NCI-H1436 treated with DMSO at 0.1 percent for 48 hours (cell line): ENCODE data around the gene DIS3L2.
"Not testable (repeated sequence)": the region's sequence is repeated elsewhere in the genome, so short reads cannot be mapped to it uniquely, and the experiment has no call there.

ENCODE experiments used
- DNase-seq: peaks from one replicate; lab custom pipeline; 2025; lab: John Stamatoyannopoulos, UW

The DIS3L2 gene

DNA sequence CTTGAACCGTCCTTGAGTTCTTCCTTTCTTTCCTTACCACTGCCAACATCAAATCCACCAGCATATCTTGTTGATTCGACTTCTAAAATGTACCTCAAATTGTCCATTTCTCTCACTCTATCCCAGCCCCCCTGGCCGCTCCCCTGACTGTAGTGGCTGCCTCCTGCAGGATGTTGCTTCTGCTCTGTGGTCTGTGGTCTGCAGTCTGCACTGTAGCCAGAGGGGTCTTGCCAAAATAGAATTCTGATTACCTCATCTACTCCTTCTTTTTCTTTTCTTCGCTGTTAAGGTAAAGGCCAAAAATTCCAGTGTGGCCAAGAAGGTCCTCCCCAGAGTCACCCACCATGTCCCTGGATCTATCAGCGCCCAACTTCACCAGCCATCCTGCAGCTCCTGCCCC, 337.6 kb downstream of the DIS3L2 start:
- DNase-seq = no peak

DNA sequence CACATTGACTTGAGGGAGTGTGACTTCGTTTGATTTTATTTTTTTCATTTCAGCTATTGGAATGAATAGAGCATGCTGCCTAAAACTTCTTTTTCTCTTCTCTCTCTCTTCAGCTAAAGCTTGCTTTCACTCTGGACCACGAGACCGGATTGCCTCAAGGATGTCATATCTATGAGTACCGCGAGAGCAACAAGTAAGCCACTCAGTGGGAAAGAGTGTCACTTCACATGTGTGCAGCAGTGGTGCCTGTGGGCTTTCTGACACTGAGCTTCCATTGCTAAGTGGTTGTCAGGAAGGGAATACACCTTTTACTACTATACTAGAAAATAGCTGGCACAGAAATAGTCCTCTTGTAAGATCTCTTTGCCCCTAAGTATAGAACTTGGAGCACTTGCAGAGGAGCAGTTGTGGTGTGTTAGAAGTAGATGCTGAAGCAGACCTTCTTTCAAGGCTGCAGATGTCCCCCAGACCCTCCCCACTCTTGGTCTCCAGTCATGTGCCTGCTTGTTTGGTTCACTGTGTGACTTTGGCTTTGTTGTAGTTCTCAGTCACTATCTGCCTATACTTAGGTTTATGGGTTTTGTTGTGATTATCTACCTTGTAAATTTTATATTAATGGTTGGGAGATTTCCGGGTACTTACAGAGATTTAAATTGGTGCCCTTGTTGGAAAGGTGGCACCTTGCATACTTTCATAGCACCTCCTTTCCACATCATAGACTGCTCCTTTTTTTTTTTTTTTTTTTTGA, 338.6 kb downstream of the DIS3L2 start:
- DNase-seq = no peak

DNA sequence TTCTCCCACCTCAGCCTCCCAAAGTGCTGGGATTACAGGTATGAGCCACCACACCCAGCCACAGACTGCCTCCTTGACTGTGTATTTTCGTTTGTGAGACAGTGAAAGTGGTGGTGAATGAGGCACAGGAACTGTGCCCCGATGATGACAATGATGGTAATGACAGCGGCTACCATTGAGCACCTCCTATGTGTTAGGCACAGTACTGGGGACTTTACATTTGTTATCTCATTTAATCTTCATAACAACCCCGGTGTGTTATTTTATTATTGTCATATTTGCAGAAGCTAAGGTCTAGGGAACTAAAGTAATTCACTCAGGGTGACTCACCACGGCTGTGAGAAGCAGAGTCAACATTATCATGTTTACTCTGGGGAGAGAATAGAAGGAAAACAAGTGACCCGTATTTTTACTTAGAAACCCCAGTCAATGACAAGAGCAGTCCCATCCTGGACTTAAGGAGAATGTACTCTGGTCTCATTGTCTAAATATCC, 339.4 kb downstream of the DIS3L2 start:
- no peak for DNase-seq

DNA sequence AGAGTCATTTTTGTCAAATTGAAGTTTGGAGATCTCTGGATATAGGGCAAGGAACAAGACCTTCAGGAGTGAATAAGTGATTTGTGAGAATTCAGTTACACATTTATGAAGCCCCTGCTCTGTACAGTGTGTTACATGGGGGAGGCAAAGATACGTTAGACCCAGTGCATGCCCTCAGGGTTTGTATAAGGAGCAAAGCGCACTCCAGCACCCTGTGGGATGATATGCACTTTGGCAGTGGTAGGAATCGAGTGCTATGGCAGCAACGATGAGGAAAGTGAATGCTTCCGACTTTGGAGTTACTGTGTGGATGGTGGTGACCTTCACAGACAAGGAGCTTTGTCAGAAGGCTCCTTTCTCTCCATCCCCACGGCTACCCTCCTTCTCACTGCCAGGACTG, 342.7 kb downstream of the DIS3L2 start:
- no peak for DNase-seq

GRCh38 chr2:232306741-232307305, 345.3 kb downstream of the DIS3L2 start:
- DNase-seq = no peak

- no peak for DNase-seq
These were observed 346.3 kb downstream of the DIS3L2 start for GRCh38 chr2:232307854-232308253.

- no peak for DNase-seq
These were observed 347.5 kb downstream of the DIS3L2 start for GRCh38 chr2:232308986-232309385.

DNA sequence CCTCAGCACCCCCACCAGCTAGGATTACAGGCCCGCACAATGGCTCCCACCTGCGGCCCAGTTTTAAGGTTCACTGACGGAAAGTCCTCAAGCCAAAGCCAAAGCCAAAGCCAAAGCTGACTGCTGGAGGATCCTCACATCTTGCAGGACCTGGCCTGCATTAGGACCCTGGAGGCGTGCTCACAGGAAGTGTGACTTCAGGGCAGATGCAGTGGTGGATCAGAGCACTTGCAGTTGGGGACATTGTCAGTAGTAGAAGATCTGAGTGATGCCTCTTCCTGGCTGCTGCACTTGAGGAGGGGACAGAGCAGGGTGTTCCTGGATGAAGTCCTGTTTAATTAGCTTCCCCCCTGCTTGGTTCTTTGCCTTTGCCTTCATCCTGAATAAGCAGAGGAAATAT, 348.1 kb downstream of the DIS3L2 start:
- DNase-seq = no peak

GRCh38 chr2:232310121-232310520, 348.6 kb downstream of the DIS3L2 start:
- DNase-seq = no peak

- DNase-seq = no peak
These were observed 349.2 kb downstream of the DIS3L2 start for GRCh38 chr2:232310696-232311095.

GRCh38 chr2:232313645-232314044, 352.1 kb downstream of the DIS3L2 start:
- DNase-seq = not testable (repeated sequence)

DNA sequence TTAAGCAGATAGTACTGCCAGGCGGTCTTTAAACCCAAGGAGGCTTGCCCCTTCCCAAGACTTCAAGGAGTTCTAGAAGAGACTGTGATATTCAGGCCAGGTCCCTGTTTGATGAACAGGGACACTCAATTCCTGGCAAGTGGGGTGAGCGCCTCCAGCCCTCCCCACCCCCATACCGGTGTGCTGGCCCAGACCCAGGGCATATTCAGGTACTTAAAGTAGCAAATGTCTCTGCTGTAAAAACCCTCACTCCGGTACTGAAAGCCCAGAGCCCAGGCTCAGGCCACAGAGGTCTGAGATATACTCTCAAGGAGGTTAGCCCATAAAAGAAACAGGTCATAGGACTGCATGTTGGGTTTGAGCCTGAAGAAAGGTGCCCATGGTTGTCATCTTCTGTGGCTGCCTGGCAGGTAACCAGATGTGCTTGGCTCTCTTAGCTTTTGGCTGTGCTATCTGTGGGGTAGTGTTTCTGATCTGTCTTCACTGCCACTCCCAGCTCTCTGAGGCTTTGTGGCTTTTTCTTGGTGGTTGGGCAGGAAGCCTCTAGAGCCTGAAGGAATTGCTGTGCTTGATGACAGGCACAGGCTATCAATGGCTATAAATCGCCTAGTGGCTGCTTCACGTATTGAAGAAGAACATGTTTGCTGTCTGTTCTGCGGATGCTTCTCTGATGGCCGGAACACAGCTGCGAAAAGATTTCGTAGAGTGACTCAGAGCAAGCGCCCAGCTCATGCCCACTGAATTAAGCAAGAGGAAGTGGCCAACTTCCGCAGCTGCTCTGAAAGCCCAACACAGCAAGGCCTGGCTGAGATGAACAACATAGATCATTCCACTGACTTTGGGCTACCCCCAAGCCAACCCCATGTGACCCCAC, 353.8 kb downstream of the DIS3L2 start:
- no peak for DNase-seq

DNA sequence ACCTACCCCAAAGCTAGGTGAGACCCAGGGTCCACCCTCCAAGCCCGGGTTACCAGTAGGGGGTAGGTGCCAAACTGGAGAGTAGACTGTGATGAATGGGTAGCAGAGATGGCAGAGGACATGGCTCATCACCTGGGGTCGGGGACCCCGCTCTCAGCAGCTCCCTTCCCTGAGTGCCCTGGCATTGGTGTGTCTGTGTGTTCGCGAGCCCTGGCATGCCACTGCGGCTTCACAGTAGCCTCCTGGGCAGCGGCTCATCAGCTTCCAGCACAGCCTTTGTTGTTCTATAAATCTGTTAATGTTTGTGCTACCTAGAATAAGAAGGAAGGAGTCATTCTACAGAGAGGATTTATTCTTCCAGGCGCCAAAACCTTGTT, 354.4 kb downstream of the DIS3L2 start:
- DNase-seq = no peak

GRCh38 chr2:232316461-232317330, 355.2 kb downstream of the DIS3L2 start:
- no peak for DNase-seq

DNA sequence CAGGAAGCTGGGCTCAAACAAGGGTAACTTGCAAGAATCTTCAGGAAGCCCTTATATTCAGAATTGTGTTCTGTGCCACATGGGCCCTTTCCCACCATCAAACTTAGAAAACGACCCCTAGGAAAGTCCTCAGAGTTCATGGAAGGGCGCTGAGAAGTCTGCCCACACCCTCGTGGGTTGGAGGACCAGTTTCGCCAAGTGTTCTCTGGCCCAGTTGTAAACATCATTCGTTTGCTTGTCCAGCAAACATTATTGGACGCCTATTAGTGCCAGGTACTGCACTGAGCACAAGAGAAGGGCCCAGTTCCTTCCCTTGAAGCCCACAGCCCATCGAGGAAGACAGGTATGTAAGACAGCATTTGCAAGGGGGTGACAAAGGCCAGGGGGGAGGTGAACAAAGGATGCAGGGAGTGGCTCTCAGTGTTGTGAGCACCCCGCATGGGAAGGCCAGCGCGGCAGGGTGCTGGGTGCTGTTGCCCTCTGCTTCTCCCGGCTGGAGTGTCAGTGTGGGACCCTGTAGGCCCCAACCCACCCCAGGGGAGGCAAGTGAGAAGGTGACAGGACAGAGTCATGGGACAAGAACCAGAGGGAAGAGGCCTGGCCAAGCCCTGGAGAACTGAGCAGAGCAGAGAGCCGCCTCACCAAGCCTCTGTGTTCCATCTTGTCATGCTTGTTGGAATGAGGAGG, 356.8 kb downstream of the DIS3L2 start:
- no peak for DNase-seq

GRCh38 chr2:232319067-232319802, 357.7 kb downstream of the DIS3L2 start:
- no peak for DNase-seq

DNA sequence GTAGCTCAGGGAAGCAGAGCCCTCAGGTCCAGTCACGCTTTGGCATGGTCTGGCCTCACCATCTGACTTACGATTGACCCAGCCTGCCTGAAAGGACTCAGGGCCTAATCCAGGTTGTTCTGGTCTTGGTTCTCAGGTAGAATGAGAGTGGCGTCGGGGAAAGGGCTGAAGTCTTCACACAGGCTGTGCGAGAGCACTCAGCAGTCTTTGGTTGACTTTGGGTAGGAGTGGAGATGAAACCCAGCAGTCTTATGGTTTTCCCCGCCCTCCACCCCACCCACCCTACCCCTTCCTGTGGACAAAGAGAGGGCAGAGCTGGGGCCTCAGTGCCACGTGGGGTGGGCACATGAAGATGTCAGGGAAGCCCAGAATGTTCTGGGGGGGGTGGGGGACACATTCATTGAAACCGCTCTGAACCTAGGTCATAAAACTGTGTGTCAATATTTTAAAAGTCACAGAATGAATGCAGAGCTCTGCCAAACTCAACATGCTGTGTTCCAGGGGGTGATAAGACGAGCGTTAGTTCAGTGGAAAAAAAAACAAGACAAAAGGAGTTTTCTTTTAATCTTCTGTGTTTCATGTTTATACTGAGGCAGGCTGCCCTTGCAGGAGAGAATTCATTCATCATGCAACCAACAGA, 358.4 kb downstream of the DIS3L2 start:
- DNase-seq = no peak

DNA sequence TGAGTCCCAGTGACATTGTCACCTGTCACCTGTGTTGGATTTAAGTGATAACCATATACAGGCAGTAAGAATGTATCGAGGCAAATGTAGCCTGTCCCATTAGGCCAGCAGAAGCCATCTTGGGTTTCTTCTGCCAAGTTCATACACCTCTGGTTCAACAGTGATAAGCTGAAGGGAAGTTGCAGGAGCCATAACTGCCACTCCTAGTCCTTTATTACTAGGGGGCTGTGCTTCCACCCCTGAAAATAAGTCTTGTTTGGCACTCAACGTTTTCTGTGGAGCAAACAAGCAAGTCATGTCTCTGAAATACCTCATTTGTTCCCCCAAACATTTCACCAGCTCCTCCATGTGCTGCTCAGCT, 358.9 kb downstream of the DIS3L2 start:
- no peak for DNase-seq

GRCh38 chr2:232321156-232321816, 359.8 kb downstream of the DIS3L2 start:
- DNase-seq = no peak
